MM.1S (cell line): ENCODE measurements around the gene ZCCHC24.

Source experiments
- DNase-seq: peaks from one replicate; pipeline ENCODE4 v3.0.0-alpha.2; 2015
- H2AFZ ChIP-seq: fragments of 300-600 bp; sonication (generic); 2 replicates; pipeline ENCODE4 v1.6.0; 2016; ENCODE audit warnings: antibody characterized with exemption, low read length
- H3F3A ChIP-seq: fragments of 300-600 bp; sonication (generic); 2 replicates; pipeline ENCODE4 v1.6.1; 2016; ENCODE audit warnings: mild to moderate bottlenecking, antibody characterized with exemption, low read length, moderate library complexity, mixed read lengths; ENCODE audit not compliant: insufficient read depth
- H3K27ac ChIP-seq: fragments of 300-600 bp; sonication (generic); 2 replicates; pipeline ENCODE4 v1.5.1; 2016; ENCODE audit warnings: mild to moderate bottlenecking, low read length
- H3K27me3 ChIP-seq: fragments of 300-600 bp; sonication (generic); replicated peaks from 2 replicates; pipeline ENCODE4 v1.6.0; 2016; ENCODE audit warnings: low read length; ENCODE audit not compliant: insufficient read depth
- H3K36me3 ChIP-seq: fragments of 300-600 bp; sonication (generic); replicated peaks from 2 replicates; pipeline ENCODE4 v1.6.1; 2016; ENCODE audit warnings: mild to moderate bottlenecking, low read length, mixed read lengths; ENCODE audit not compliant: insufficient read depth
- H3K4me1 ChIP-seq: fragments of 300-600 bp; sonication (generic); 2 replicates; pipeline ENCODE4 v1.6.1; 2016; ENCODE audit warnings: low read length, mixed read lengths
- H3K4me2 ChIP-seq: fragments of 300-600 bp; sonication (generic); 2 replicates; pipeline ENCODE4 v1.6.0; 2016; ENCODE audit warnings: low read depth, low read length
- H3K4me3 ChIP-seq: fragments of 300-600 bp; sonication (generic); 2 replicates; pipeline ENCODE4 v1.5.1; 2016; ENCODE audit warnings: low read length, mixed read lengths
- H3K79me2 ChIP-seq: fragments of 300-600 bp; sonication (generic); 2 replicates; pipeline ENCODE4 v1.6.1; 2016; ENCODE audit warnings: mixed run types, low read length, mixed read lengths
- H3K9ac ChIP-seq: fragments of 300-600 bp; sonication (generic); 2 replicates; pipeline ENCODE4 v1.6.1; 2016; ENCODE audit warnings: low read length, mixed read lengths
- H3K9me2 ChIP-seq: fragments of 300-600 bp; sonication (generic); replicated peaks from 2 replicates; pipeline ENCODE4 v1.6.1; 2016; ENCODE audit warnings: mild to moderate bottlenecking, low read length, mixed read lengths; ENCODE audit not compliant: insufficient read depth
- H3K9me3 ChIP-seq: fragments of 300-600 bp; sonication (generic); replicated peaks from 2 replicates; pipeline ENCODE4 v1.6.1; 2016; ENCODE audit warnings: mild to moderate bottlenecking, low read length, mixed read lengths; ENCODE audit not compliant: insufficient read depth
- H4K20me1 ChIP-seq: fragments of 300-600 bp; sonication (generic); 2 replicates; pipeline ENCODE4 v1.6.1; 2016; ENCODE audit warnings: mild to moderate bottlenecking, low read length, moderate library complexity, mixed read lengths; ENCODE audit not compliant: insufficient read depth
- EZH2 ChIP-seq: fragments of 300-600 bp; sonication (generic); optimal IDR thresholded peaks from 2 replicates; pipeline ENCODE3; 2017; ENCODE audit warnings: low read depth, mild to moderate bottlenecking, antibody characterized with exemption, low read length, mixed read lengths
- EZH2phosphoT487 ChIP-seq: fragments of 300-600 bp; sonication (generic); IDR thresholded peaks from 2 replicates; pipeline ENCODE4 v1.6.1; 2018; ENCODE audit warnings: antibody characterized with exemption, low read length
- TF ChIP-seq, protein P1 (sequence below): fragments of 300-600 bp; sonication (generic); IDR thresholded peaks from 2 replicates; pipeline ENCODE4 v1.5.1; 2016; ENCODE audit warnings: antibody characterized with exemption, low read length, mixed read lengths

ZCCHC24 gene

DNA sequence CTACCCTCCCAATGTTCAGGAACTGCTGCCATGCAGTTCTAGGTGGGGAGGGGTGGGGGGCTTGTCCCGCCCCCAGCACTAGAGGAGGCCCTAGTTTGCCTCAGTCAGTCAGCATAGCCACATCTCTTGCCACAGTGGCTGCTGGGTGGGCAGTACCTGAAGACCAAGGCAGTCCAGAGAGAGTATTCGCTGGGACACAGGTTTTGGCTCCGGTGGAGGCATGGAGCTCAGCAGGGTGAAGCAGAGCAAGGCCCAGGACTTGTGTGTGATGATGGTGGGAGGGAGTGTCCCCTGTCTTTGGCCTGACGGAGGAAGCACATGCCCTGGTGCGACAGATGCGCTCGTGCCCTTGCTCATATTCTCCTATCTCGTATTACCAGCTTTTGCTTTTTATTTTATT, 24.7 kb upstream of the ZCCHC24 start:
- H3K4me2 ChIP-seq, result no peak overlapping the region
- H4K20me1 ChIP-seq, result no peaks in the 10 kb centered on the region
- H3K9me3 ChIP-seq, result no peaks in the 10 kb centered on the region
- no peak overlapping the region for H3K9ac ChIP-seq
- H3K27ac ChIP-seq, result no peak overlapping the region
- no peak for TF ChIP-seq EZH2phosphoT487
- no peak for TF ChIP-seq EZH2
- TF ChIP-seq, protein P1, sequence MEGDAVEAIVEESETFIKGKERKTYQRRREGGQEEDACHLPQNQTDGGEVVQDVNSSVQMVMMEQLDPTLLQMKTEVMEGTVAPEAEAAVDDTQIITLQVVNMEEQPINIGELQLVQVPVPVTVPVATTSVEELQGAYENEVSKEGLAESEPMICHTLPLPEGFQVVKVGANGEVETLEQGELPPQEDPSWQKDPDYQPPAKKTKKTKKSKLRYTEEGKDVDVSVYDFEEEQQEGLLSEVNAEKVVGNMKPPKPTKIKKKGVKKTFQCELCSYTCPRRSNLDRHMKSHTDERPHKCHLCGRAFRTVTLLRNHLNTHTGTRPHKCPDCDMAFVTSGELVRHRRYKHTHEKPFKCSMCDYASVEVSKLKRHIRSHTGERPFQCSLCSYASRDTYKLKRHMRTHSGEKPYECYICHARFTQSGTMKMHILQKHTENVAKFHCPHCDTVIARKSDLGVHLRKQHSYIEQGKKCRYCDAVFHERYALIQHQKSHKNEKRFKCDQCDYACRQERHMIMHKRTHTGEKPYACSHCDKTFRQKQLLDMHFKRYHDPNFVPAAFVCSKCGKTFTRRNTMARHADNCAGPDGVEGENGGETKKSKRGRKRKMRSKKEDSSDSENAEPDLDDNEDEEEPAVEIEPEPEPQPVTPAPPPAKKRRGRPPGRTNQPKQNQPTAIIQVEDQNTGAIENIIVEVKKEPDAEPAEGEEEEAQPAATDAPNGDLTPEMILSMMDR, result no peak
- H2AFZ ChIP-seq, result no peak overlapping the region
- no peaks in the 10 kb centered on the region for H3F3A ChIP-seq
- H3K4me3 ChIP-seq, result no peak overlapping the region
- H3K79me2 ChIP-seq, result no peaks in the 10 kb centered on the region
- H3K4me1 ChIP-seq, result no peaks in the 10 kb centered on the region
- no peak for DNase-seq
- no peaks in the 10 kb centered on the region for H3K27me3 ChIP-seq
- H3K9me2 ChIP-seq, result no peaks in the 10 kb centered on the region
- H3K36me3 ChIP-seq, result no peaks in the 10 kb centered on the region

DNA sequence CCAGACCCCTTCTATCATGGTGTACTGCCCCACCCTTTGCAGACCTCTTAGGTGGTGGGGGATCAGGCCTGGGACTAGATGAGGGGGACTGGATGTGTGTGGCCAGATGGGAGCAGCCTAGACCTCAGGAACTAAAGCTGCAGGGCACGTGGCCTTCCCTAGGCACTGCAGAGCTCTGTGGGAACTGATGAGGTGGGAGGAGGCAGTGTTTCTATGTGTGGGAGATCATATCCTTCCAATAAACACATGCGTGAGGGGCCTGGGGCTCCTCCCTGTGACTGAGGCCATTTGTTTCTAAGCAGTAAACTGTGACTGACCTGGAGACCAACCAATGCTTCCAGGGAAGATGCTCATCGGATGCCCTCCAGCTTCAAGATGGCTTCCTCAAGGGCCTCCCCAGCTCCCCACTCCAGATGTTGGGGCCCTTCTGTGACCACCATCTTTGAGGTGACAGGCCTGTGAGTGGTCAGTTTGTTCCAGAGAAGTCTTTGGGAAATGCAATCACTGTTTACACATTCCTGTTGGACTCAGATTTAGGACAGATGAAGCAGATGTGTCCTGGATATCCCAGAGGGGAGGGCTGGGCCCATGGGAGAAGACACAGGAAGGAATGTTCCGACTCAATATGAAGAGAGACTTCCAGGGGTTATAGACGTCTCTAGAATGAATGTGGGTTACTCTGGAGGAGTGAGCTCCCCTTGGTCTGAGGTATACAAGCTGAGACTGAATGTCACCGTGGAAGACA, 23.6 kb upstream of the ZCCHC24 start:
- no peak overlapping the region for H3K9ac ChIP-seq
- H3K79me2 ChIP-seq, result no peaks in the 10 kb centered on the region
- no peak for DNase-seq
- no peak for TF ChIP-seq EZH2phosphoT487
- TF ChIP-seq EZH2, result no peak
- TF ChIP-seq, protein P1, result no peak
- no peaks in the 10 kb centered on the region for H3K4me1 ChIP-seq
- H2AFZ ChIP-seq, result no peak overlapping the region
- no peaks in the 10 kb centered on the region for H3K27me3 ChIP-seq
- H3K4me3 ChIP-seq, result no peak overlapping the region
- H4K20me1 ChIP-seq, result no peaks in the 10 kb centered on the region
- H3F3A ChIP-seq, result no peaks in the 10 kb centered on the region
- no peak overlapping the region for H3K4me2 ChIP-seq
- H3K36me3 ChIP-seq, result no peaks in the 10 kb centered on the region
- H3K9me2 ChIP-seq, result no peaks in the 10 kb centered on the region
- H3K9me3 ChIP-seq, result no peaks in the 10 kb centered on the region
- no peak overlapping the region for H3K27ac ChIP-seq

DNA sequence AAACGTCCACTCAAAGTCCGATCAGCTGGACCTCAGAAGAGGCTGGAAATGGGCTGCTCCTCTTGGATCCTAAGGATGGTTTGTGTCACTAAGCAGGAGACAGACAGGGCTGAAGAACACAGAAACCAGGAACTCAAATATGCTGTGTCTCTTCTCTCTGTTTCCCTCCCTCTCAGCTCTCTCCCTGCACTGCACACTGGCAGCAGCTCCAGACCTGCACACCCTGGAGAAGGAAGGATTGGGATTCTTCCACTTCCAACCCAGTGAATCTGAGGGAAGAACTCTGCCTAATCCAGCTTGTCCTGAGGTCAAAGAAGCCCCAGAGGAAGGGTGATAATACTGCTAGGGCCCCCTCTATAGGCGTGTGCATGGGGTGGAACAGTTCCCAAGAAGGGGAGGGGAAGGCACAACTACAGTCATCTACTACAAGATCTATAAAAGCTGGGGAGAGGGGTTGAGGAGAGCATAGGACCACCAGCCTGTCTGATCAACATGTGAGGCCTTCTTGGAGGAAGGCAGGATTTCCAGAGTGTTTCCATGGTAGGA, 22.7 kb upstream of the ZCCHC24 start:
- H2AFZ ChIP-seq, result no peak overlapping the region
- DNase-seq, result no peak
- no peaks in the 10 kb centered on the region for H3K79me2 ChIP-seq
- H4K20me1 ChIP-seq, result no peaks in the 10 kb centered on the region
- H3K27me3 ChIP-seq, result no peaks in the 10 kb centered on the region
- TF ChIP-seq EZH2phosphoT487, result no peak
- no peaks in the 10 kb centered on the region for H3F3A ChIP-seq
- no peaks in the 10 kb centered on the region for H3K4me1 ChIP-seq
- H3K9ac ChIP-seq, result no peak overlapping the region
- H3K4me2 ChIP-seq, result no peak overlapping the region
- no peak overlapping the region for H3K4me3 ChIP-seq
- H3K9me2 ChIP-seq, result no peaks in the 10 kb centered on the region
- no peak overlapping the region for H3K27ac ChIP-seq
- H3K36me3 ChIP-seq, result no peaks in the 10 kb centered on the region
- H3K9me3 ChIP-seq, result no peaks in the 10 kb centered on the region

DNA sequence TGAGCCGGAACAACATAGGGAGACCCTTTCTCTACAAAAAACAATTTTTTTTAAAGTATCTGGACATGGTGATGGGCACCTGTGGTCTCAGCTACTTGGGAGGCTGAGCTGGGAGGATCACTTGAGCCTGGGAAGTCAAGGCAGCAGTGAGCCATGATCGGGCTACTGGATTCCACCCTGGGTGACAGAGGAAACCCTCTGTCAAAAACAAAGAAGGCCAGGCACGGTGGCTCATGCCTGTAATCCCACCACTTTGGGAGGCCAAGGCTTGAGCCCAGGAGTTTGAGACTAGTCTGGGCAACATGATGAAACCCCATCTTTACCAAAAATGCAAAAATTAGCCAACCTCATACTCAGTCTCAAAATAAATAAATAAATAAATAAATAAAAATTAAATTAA, 19.9 kb upstream of the ZCCHC24 start:
- Histone ChIP-seq H3K27ac (no peak overlapping the region), H3K79me2 (no peaks in the 10 kb centered on the region), H3K36me3 (no peaks in the 10 kb centered on the region), H3K4me1 (no peaks in the 10 kb centered on the region), H4K20me1 (no peaks in the 10 kb centered on the region), H2AFZ (no peak overlapping the region), H3K4me2 (no peak overlapping the region), H3K27me3 (no peaks in the 10 kb centered on the region), H3K9ac (no peak overlapping the region), H3K4me3 (no peak overlapping the region), H3K9me3 (no peaks in the 10 kb centered on the region), H3F3A (no peaks in the 10 kb centered on the region), H3K9me2 (no peaks in the 10 kb centered on the region)
- TF ChIP-seq, protein P1, result no peak
- TF ChIP-seq EZH2phosphoT487 (no peak), EZH2 (no peak)
- no peak for DNase-seq
